ENCODE results near the gene VSIG1.

The VSIG1 gene

DNA sequence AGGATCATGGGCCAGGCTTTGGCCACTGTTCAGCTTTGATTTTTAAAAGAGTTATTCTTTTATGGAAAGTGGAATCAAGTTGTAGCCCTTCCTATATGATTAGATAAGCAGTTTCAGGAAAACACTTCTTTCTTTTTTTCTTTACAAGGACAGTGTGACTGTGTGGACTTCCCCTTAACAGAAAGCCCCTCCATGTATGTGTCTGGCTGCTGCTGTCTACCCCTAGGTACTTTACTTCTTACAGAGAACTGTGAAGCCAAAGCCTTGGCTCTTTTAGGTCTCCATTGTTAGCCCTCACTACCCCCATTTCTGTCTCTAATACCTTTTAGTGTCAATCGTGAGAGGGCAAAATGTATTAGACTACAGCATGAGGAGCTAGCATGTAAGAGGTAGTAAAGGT is 19.1 kb downstream of the VSIG1 start:
- Histone ChIP-seq H3K27me3 (ENCODE audit: control insufficient read depth in 3 of 3, insufficient read depth in 3 of 3, low read depth in 1 of 3, low read length in 3 of 3) (peaks cover 0 to 34% (median 0%) of the 10 kb centered on the region in 3 experiments), H2BK120ac (ENCODE audit: low read depth, low read length) (no peak overlapping the region), H2BK12ac (ENCODE audit: low read length) (no peak overlapping the region), H2BK15ac (ENCODE audit: low read length) (no peak overlapping the region), H3K27ac (replicated peaks; ENCODE audit: low read length) (no peak overlapping the region), H3K23ac (ENCODE audit: low read depth, low read length, poor library complexity) (no peak overlapping the region), H3K9me3 (replicated peaks in 1 of 2; ENCODE audit: control insufficient read depth in 2 of 2, insufficient read depth in 1 of 2, low read depth in 1 of 2, low read length in 2 of 2) (no peaks in the 10 kb centered on the region), H4K91ac (ENCODE audit: low read depth, low read length, poor library complexity) (no peak overlapping the region), H3K36me3 (replicated peaks in 1 of 2; ENCODE audit: control insufficient read depth in 2 of 2, insufficient read depth in 2 of 2, low read length in 2 of 2) (no peaks in the 10 kb centered on the region), H2BK5ac (ENCODE audit: low read length) (no peak overlapping the region), H2AFZ (ENCODE audit: low read length) (no peak overlapping the region), H3K9ac (ENCODE audit: low read depth, low read length, poor library complexity) (no peak overlapping the region), H3K4me1 (ENCODE audit: control insufficient read depth in 2 of 2, insufficient read depth in 1 of 2, low read depth in 1 of 2, low read length in 2 of 2) (no peaks in the 10 kb centered on the region), H3K14ac (ENCODE audit: low read length) (no peak overlapping the region), H3K4me2 (ENCODE audit: insufficient read depth, low read length, poor library complexity, severe bottlenecking) (no peak overlapping the region), H3K18ac (ENCODE audit: low read length) (no peak overlapping the region), H3K4ac (ENCODE audit: low read length) (no peak overlapping the region), H2AK5ac (ENCODE audit: low read depth, low read length) (no peak overlapping the region), H3K4me3 (ENCODE audit: low read length in 2 of 2) (no peak overlapping the region), H4K8ac (ENCODE audit: low read depth, low read length) (no peak overlapping the region), H3K79me1 (ENCODE audit: low read depth, low read length) (no peaks in the 10 kb centered on the region)
- no CpG with 5 or more reads among the region's 1 CpG for WGBS, 2 donors (ENCODE audit: extremely low coverage in 2 of 2, insufficient read length in 2 of 2, insufficient replicate concordance in 1 of 2)
- no peak for DNase-seq (ENCODE audit: low spot score)

DNA sequence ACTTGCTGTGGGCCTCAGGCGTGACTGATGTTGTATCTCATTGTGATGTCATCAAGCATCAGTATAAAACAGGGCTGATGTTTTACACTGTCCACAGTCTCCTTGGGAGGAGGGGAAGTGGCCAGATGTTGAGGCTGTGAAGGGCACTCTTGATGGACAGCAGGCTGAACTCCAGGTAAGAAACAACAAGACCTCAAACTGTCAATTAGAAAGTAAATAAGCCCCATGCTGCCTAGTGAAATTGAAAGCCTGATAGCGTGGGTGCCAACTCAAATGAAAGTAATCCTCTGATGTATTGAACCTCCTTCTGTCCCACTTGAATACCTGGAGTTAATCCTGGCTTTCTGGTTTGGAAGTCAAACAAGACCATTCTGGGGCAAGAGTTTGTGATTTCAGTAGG is 19.7 kb downstream of the VSIG1 start:
- Histone ChIP-seq H3K23ac (ENCODE audit: low read depth, low read length, poor library complexity) (no peak overlapping the region), H3K4me3 (ENCODE audit: low read length in 2 of 2) (no peak overlapping the region), H3K4me2 (ENCODE audit: insufficient read depth, low read length, poor library complexity, severe bottlenecking) (no peak overlapping the region), H2BK120ac (ENCODE audit: low read depth, low read length) (no peak overlapping the region), H2AK5ac (ENCODE audit: low read depth, low read length) (no peak overlapping the region), H3K14ac (ENCODE audit: low read length) (no peak overlapping the region), H2AFZ (ENCODE audit: low read length) (no peak overlapping the region), H2BK5ac (ENCODE audit: low read length) (no peak overlapping the region), H3K36me3 (replicated peaks in 1 of 2; ENCODE audit: control insufficient read depth in 2 of 2, insufficient read depth in 2 of 2, low read length in 2 of 2) (no peaks in the 10 kb centered on the region), H3K4ac (ENCODE audit: low read length) (no peak overlapping the region), H3K79me1 (ENCODE audit: low read depth, low read length) (no peaks in the 10 kb centered on the region), H2BK15ac (ENCODE audit: low read length) (no peak overlapping the region), H3K18ac (ENCODE audit: low read length) (no peak overlapping the region), H3K27me3 (ENCODE audit: control insufficient read depth in 3 of 3, insufficient read depth in 3 of 3, low read depth in 1 of 3, low read length in 3 of 3) (peaks cover 0 to 34% (median 0%) of the 10 kb centered on the region in 3 experiments), H4K91ac (ENCODE audit: low read depth, low read length, poor library complexity) (no peak overlapping the region), H3K9ac (ENCODE audit: low read depth, low read length, poor library complexity) (no peak overlapping the region), H3K9me3 (replicated peaks in 1 of 2; ENCODE audit: control insufficient read depth in 2 of 2, insufficient read depth in 1 of 2, low read depth in 1 of 2, low read length in 2 of 2) (no peaks in the 10 kb centered on the region), H4K8ac (ENCODE audit: low read depth, low read length) (no peak overlapping the region), H2BK12ac (ENCODE audit: low read length) (no peak overlapping the region), H3K27ac (replicated peaks; ENCODE audit: low read length) (no peak overlapping the region), H3K4me1 (ENCODE audit: control insufficient read depth in 2 of 2, insufficient read depth in 1 of 2, low read depth in 1 of 2, low read length in 2 of 2) (no peaks in the 10 kb centered on the region)
- no peak for DNase-seq (ENCODE audit: low spot score)
- no CpG with 5 or more reads among the region's 2 CpGs for WGBS, 2 donors (ENCODE audit: extremely low coverage in 2 of 2, insufficient read length in 2 of 2, insufficient replicate concordance in 1 of 2)

DNA sequence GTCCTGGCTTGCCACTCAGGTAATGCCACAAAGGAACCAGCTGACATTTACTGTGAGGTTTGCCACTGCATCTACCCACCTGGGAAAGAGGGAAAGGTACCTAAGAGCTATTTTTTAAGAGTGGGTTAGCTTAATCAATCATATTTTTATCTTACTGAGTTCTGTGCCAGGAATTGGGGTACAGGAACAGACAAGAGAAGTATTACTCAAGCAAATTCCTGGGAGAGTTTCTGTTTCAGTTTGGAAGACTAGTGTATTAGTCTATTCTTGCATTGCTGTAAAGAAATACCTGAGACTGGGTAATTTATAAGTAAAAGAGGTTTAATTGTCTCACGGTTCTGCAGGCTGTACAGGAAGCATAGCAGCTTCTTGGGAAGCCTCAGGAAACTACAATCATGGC is 23.3 kb downstream of the VSIG1 start:
- H3K18ac ChIP-seq (ENCODE audit: low read length): no peak overlapping the region
- no peak overlapping the region for H3K4ac ChIP-seq (ENCODE audit: low read length)
- DNase-seq (ENCODE audit: low spot score): no peak
- no peak overlapping the region for H2BK5ac ChIP-seq (ENCODE audit: low read length)
- no CpG with 5 or more reads among the region's 1 CpG for WGBS, 2 donors (ENCODE audit: extremely low coverage in 2 of 2, insufficient read length in 2 of 2, insufficient replicate concordance in 1 of 2)
- H2BK120ac ChIP-seq (ENCODE audit: low read depth, low read length): no peak overlapping the region
- no peak overlapping the region for H3K9ac ChIP-seq (ENCODE audit: low read depth, low read length, poor library complexity)
- no peak overlapping the region for H3K27ac ChIP-seq (replicated peaks; ENCODE audit: low read length)
- H3K79me1 ChIP-seq (ENCODE audit: low read depth, low read length): no peaks in the 10 kb centered on the region
- H2BK12ac ChIP-seq (ENCODE audit: low read length): no peak overlapping the region
- H2BK15ac ChIP-seq (ENCODE audit: low read length): no peak overlapping the region
- H3K4me3 ChIP-seq (ENCODE audit: low read length in 2 of 2): no peak overlapping the region
- no peaks in the 10 kb centered on the region for H3K4me1 ChIP-seq (ENCODE audit: control insufficient read depth in 2 of 2, insufficient read depth in 1 of 2, low read depth in 1 of 2, low read length in 2 of 2)
- H3K14ac ChIP-seq (ENCODE audit: low read length): no peak overlapping the region
- no peak overlapping the region for H2AFZ ChIP-seq (ENCODE audit: low read length)
- H3K9me3 ChIP-seq (replicated peaks in 1 of 2; ENCODE audit: control insufficient read depth in 2 of 2, insufficient read depth in 1 of 2, low read depth in 1 of 2, low read length in 2 of 2): no peaks in the 10 kb centered on the region
- peaks cover 0 to 26% (median 0%) of the 10 kb centered on the region in 3 experiments for H3K27me3 ChIP-seq (ENCODE audit: control insufficient read depth in 3 of 3, insufficient read depth in 3 of 3, low read depth in 1 of 3, low read length in 3 of 3)
- no peak overlapping the region for H3K4me2 ChIP-seq (ENCODE audit: insufficient read depth, low read length, poor library complexity, severe bottlenecking)
- no peak overlapping the region for H3K23ac ChIP-seq (ENCODE audit: low read depth, low read length, poor library complexity)
- no peak overlapping the region for H4K8ac ChIP-seq (ENCODE audit: low read depth, low read length)
- H4K91ac ChIP-seq (ENCODE audit: low read depth, low read length, poor library complexity): no peak overlapping the region
- no peak overlapping the region for H2AK5ac ChIP-seq (ENCODE audit: low read depth, low read length)
- no peaks in the 10 kb centered on the region for H3K36me3 ChIP-seq (replicated peaks in 1 of 2; ENCODE audit: control insufficient read depth in 2 of 2, insufficient read depth in 2 of 2, low read length in 2 of 2)

DNA sequence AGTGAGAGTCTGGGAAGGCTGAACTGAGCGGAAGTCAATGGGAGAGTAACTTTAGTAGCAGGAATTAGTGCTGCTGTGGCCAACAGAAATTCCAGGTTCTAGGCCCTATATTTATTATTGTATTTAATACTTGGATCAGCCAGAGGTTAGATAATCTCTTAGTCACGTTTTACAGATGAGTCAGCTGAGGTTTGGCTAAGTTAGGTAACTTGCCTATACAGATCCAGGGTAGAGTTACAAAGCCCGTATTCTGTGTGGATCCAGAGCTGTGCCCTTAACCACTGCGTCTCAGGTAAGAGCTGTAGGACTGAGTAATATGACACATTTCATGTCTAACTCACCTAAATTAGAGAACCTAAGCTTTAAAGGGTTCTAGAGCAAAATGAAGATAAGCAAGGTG is 26.0 kb downstream of the VSIG1 start:
- no peak overlapping the region for H3K23ac ChIP-seq (ENCODE audit: low read depth, low read length, poor library complexity)
- H2BK120ac ChIP-seq (ENCODE audit: low read depth, low read length): no peak overlapping the region
- H2AFZ ChIP-seq (ENCODE audit: low read length): no peak overlapping the region
- no peak overlapping the region for H2AK5ac ChIP-seq (ENCODE audit: low read depth, low read length)
- no peaks in the 10 kb centered on the region for H3K4me1 ChIP-seq (ENCODE audit: control insufficient read depth in 2 of 2, insufficient read depth in 1 of 2, low read depth in 1 of 2, low read length in 2 of 2)
- H3K79me1 ChIP-seq (ENCODE audit: low read depth, low read length): no peaks in the 10 kb centered on the region
- H3K18ac ChIP-seq (ENCODE audit: low read length): no peak overlapping the region
- peaks cover 0 to 40% (median 0%) of the 10 kb centered on the region in 3 experiments for H3K27me3 ChIP-seq (ENCODE audit: control insufficient read depth in 3 of 3, insufficient read depth in 3 of 3, low read depth in 1 of 3, low read length in 3 of 3)
- H3K9me3 ChIP-seq (replicated peaks in 1 of 2; ENCODE audit: control insufficient read depth in 2 of 2, insufficient read depth in 1 of 2, low read depth in 1 of 2, low read length in 2 of 2): no peaks in the 10 kb centered on the region
- no peak overlapping the region for H2BK5ac ChIP-seq (ENCODE audit: low read length)
- H4K91ac ChIP-seq (ENCODE audit: low read depth, low read length, poor library complexity): no peak overlapping the region
- DNase-seq (ENCODE audit: low spot score): no peak
- no peak overlapping the region for H3K4me3 ChIP-seq (ENCODE audit: low read length in 2 of 2)
- no peak overlapping the region for H3K4me2 ChIP-seq (ENCODE audit: insufficient read depth, low read length, poor library complexity, severe bottlenecking)
- no peaks in the 10 kb centered on the region for H3K36me3 ChIP-seq (replicated peaks in 1 of 2; ENCODE audit: control insufficient read depth in 2 of 2, insufficient read depth in 2 of 2, low read length in 2 of 2)
- no peak overlapping the region for H3K4ac ChIP-seq (ENCODE audit: low read length)
- no peak overlapping the region for H2BK15ac ChIP-seq (ENCODE audit: low read length)
- no peak overlapping the region for H3K14ac ChIP-seq (ENCODE audit: low read length)
- H2BK12ac ChIP-seq (ENCODE audit: low read length): no peak overlapping the region
- no peak overlapping the region for H3K27ac ChIP-seq (replicated peaks; ENCODE audit: low read length)
- no peak overlapping the region for H3K9ac ChIP-seq (ENCODE audit: low read depth, low read length, poor library complexity)
- H4K8ac ChIP-seq (ENCODE audit: low read depth, low read length): no peak overlapping the region
- WGBS, 2 donors (ENCODE audit: extremely low coverage in 2 of 2, insufficient read length in 2 of 2, insufficient replicate concordance in 1 of 2): no CpG with 5 or more reads among the region's 4 CpGs
